Keratinocyte (primary cell): ENCODE results near the gene ERF.

ENCODE experiments used
- EZH2 ChIP-seq: IDR thresholded peaks from one replicate; pipeline ENCODE4 v1.6.1; 2012; ENCODE audit warnings: inconsistent platforms, mild to moderate bottlenecking, low read length, moderate library complexity
- TF ChIP-seq, protein P1 (sequence below), 3 experiments: IDR thresholded peaks in 1 of 3; conservative IDR thresholded peaks in 1 of 3; optimal IDR thresholded peaks in 1 of 3; 2 replicates in 2 of 3; 3 replicates in 1 of 3; pipeline versions ENCODE3 to v1.5.1; 2011; ENCODE audit warnings: low read length in 3 of 3, mild to moderate bottlenecking in 3 of 3, moderate library complexity in 2 of 3, control low read depth in 1 of 3, inconsistent platforms in 1 of 3; ENCODE audit not compliant: insufficient read depth in 2 of 3; ENCODE audit errors: extremely low read depth in 1 of 3

DNA sequence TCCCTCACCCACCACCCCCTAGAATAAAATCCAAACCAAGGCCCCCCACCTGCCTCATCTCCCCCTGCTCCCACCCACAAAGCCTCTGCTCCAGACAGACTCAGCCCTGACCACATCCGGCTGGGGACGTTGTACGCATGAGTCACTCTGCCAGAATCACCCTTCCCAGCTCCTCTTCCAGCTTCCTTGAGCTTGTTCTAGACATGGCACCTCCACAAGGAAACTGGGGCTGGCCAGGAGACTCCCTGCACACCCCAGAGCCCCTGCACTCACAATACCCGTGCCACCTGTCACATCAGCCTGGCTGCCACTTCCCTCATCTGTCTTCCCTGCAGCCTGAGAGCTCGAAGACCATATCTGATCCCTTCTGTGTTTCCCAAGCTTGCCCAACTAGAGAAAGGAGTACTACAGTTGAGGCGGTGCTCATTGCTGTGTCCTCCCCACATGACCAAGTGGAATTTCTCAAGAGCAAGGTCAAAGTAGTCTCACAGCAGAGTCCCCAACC lies 47.1 kb downstream of the ERF start:
- TF ChIP-seq, protein P1, sequence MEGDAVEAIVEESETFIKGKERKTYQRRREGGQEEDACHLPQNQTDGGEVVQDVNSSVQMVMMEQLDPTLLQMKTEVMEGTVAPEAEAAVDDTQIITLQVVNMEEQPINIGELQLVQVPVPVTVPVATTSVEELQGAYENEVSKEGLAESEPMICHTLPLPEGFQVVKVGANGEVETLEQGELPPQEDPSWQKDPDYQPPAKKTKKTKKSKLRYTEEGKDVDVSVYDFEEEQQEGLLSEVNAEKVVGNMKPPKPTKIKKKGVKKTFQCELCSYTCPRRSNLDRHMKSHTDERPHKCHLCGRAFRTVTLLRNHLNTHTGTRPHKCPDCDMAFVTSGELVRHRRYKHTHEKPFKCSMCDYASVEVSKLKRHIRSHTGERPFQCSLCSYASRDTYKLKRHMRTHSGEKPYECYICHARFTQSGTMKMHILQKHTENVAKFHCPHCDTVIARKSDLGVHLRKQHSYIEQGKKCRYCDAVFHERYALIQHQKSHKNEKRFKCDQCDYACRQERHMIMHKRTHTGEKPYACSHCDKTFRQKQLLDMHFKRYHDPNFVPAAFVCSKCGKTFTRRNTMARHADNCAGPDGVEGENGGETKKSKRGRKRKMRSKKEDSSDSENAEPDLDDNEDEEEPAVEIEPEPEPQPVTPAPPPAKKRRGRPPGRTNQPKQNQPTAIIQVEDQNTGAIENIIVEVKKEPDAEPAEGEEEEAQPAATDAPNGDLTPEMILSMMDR (optimal IDR thresholded peaks at IDR 0.05 in 1 of 3, IDR thresholded peaks at IDR 0.05 in 1 of 3, conservative IDR thresholded peaks at IDR 0.05 in 1 of 3; ENCODE audit: extremely low read depth in 1 of 3, insufficient read depth in 2 of 3, low read length in 3 of 3) = no peak
- no peak for TF ChIP-seq EZH2
